Measurements from ENCODE around the gene KRTAP3-1. TPM values are rescaled to one million over a fixed set of nuclear protein-coding genes. Genes with fewer than 3 reads are reported as not detected.

KRTAP3-1 gene
- total and polyA plus RNA-seq, 2 experiments from 2014 or later: not detected

GRCh38 chr17:40980117-40980516, 28.8 kb downstream of the KRTAP3-1 start (continued):
- no peak for TF ChIP-seq REST (IDR thresholded peaks at IDR 0.05; ENCODE audit: unreplicated experiment)
- no peak for TF ChIP-seq CREB1 (CRISPR knock-in tag; IDR thresholded peaks at IDR 0.05; ENCODE audit: low read depth)

GRCh38 chr17:40978575-40979151, 30.3 kb downstream of the KRTAP3-1 start:
- peaks cover 11% of the 10 kb centered on the region; the same call in 2 of the 3 replicates for H3K4me1 Mint-ChIP-seq
- Histone ChIP-seq H3K79me2 (replicated peaks; ENCODE audit: insufficient read depth) (no peaks in the 10 kb centered on the region), H3K36me3 (ENCODE audit: insufficient read depth) (no peaks in the 10 kb centered on the region), H3K27ac (ENCODE audit: low read depth) (no peak overlapping the region), H2AFZ (peak overlapping the region; percentile 32; the same call in 1 of the 2 replicates), H3K4me3 (no peak overlapping the region), H4K20me1 (replicated peaks; ENCODE audit: insufficient read depth) (no peaks in the 10 kb centered on the region), H3F3A (replicated peaks; ENCODE audit: low read depth) (no peaks in the 10 kb centered on the region), H3K27me3 (ENCODE audit: insufficient read depth) (no peaks in the 10 kb centered on the region), H3K4me1 (ENCODE audit: insufficient read depth) (0 out of 2 replicates have a peak, but pooled peaks cover 3% of the 10 kb centered on the region), H3K9me2 (ENCODE audit: insufficient read depth) (0 out of 2 replicates have a peak, but pooled peaks cover 3% of the 10 kb centered on the region), H3K4me2 (no peak overlapping the region)
- H3K27ac Mint-ChIP-seq: no peak overlapping the region; the same call in 1 of the 2 replicates
- H3K9me3 Mint-ChIP-seq: no peaks in the 10 kb centered on the region
- DNase-seq (ENCODE audit: low spot score) (no peak), ATAC-seq (no peak)
- no peak overlapping the region for H3K4me3 Mint-ChIP-seq
- TF ChIP-seq POLR2AphosphoS5 (IDR thresholded peaks at IDR 0.05; ENCODE audit: low read depth): no peak
- TF ChIP-seq ZNF462 (CRISPR knock-in tag; IDR thresholded peaks at IDR 0.05): no peak
- no peak for TF ChIP-seq CTCF (conservative IDR thresholded peaks at IDR 0.05; ENCODE audit: low read depth in 2 of 2)
- TF ChIP-seq CREB1 (CRISPR knock-in tag; IDR thresholded peaks at IDR 0.05; ENCODE audit: low read depth): no peak
- TF ChIP-seq EZH2phosphoT487 (IDR thresholded peaks at IDR 0.05; ENCODE audit: unreplicated experiment): no peak
- TF ChIP-seq ZNF331 (CRISPR knock-in tag; IDR thresholded peaks at IDR 0.05; ENCODE audit: low read depth): no peak
- TF ChIP-seq REST (IDR thresholded peaks at IDR 0.05; ENCODE audit: unreplicated experiment): no peak
- no peak for TF ChIP-seq STAT1 (IDR thresholded peaks at IDR 0.05; ENCODE audit: unreplicated experiment)
- TF ChIP-seq ZNF114 (CRISPR knock-in tag; IDR thresholded peaks at IDR 0.05): no peak
- no peaks in the 10 kb centered on the region for H3K36me3 Mint-ChIP-seq (ENCODE audit: low read depth)
- H3K27me3 Mint-ChIP-seq (ENCODE audit: insufficient read depth, low read depth, poor library complexity): peaks cover 6% of the 10 kb centered on the region
